Measurements from ENCODE around the gene YJU2.
"Not testable (repeated sequence)": the region's sequence is repeated elsewhere in the genome, so short reads cannot be mapped to it uniquely, and the experiment has no call there.

Gene YJU2

GRCh38 chr19:4229179-4229931 lies 17.5 kb upstream of the YJU2 start, which contains the start of gene EBI3:
Gene EBI3, plus strand, starts transcription at chr19:4229523. Its CDS starts 28 bp downstream, at chr19:4229551.
- 33% methylated on average over 19 of the region's 19 CpGs for WGBS
- H3K27ac ChIP-seq (ENCODE audit: low read depth, low read length): no peak within 1 kb of the TSS
- 0 out of 2 replicates have a peak within 1 kb of the TSS, but pooled peaks have one; percentile 3 for H3K9ac ChIP-seq (ENCODE audit: low read depth, low read length)
- H3K9me3 ChIP-seq (ENCODE audit: insufficient read depth, low read depth, low read length): no peaks in the 10 kb centered on the region
- H3K4me1 ChIP-seq (ENCODE audit: insufficient read depth, low read length): peaks cover 4% of the 10 kb centered on the region; the same call in 1 of the 2 replicates
- H3K36me3 ChIP-seq (ENCODE audit: insufficient read depth, low read length): no peaks in the 10 kb centered on the region
- H3K4me3 ChIP-seq (ENCODE audit: low read length): peak within 1 kb of the TSS; percentile 20; the same call in 1 of the 2 replicates
- peaks cover 14% of the 10 kb centered on the region for H3K27me3 ChIP-seq (ENCODE audit: insufficient read depth, low read length)

DNA sequence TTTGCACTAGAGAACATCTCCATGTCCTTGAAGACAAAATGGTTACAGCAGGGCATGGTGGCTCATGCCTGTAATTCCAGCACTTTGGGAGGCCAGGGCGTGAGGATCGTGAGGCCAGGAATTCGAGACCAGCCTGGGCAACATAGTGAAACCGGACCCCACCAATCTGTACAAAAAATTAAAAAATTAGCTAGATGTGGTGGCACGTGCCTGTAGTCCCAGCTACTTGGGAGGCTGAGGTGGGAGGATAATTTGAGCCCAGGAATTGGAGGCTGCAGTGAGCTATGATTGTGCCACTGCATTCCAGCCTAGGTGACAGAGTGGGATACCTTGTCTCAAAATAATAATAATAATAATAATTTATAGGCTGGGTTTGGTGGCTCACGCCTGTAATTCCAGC lies 16.6 kb upstream of the YJU2 start:
- H3K27ac ChIP-seq (ENCODE audit: low read depth, low read length); H3K9me3 ChIP-seq (ENCODE audit: insufficient read depth, low read depth, low read length); H3K4me3 ChIP-seq (ENCODE audit: low read length); H3K4me1 ChIP-seq (ENCODE audit: insufficient read depth, low read length); H3K9ac ChIP-seq (ENCODE audit: low read depth, low read length); H3K36me3 ChIP-seq (ENCODE audit: insufficient read depth, low read length): not testable (repeated sequence)
- WGBS: 96% methylated on average over 6 of the region's 6 CpGs
- peaks cover 14% of the 10 kb centered on the region for H3K27me3 ChIP-seq (ENCODE audit: insufficient read depth, low read length)

DNA sequence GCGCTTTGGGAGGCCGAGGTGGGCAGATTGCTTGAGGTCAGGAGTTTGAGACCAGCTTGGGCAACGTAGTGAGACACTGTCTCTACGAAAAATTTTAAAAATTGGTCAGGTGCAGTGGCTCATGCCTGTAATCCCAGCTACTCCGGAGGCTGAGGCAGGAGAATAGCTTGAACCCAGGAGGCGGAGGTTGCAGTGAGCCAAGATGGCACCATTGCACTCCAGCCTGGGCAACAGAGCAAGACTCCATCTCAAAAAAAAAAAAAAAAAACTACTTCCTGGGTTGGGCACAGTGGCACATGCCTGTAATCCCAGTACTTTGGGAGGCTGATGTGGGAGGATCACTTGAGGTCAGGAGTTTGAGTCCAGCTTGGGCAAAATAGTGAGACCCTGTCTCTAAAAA lies 15.4 kb upstream of the YJU2 start:
- H3K4me3 ChIP-seq (ENCODE audit: low read length); H3K9me3 ChIP-seq (ENCODE audit: insufficient read depth, low read depth, low read length); H3K36me3 ChIP-seq (ENCODE audit: insufficient read depth, low read length); H3K27ac ChIP-seq (ENCODE audit: low read depth, low read length); H3K9ac ChIP-seq (ENCODE audit: low read depth, low read length); H3K4me1 ChIP-seq (ENCODE audit: insufficient read depth, low read length): not testable (repeated sequence)
- 93% methylated on average over 6 of the region's 6 CpGs for WGBS
- peaks cover 14% of the 10 kb centered on the region for H3K27me3 ChIP-seq (ENCODE audit: insufficient read depth, low read length)

- not testable (repeated sequence) for H3K4me1 ChIP-seq (ENCODE audit: insufficient read depth, low read length); H3K9ac ChIP-seq (ENCODE audit: low read depth, low read length); H3K27ac ChIP-seq (ENCODE audit: low read depth, low read length); H3K36me3 ChIP-seq (ENCODE audit: insufficient read depth, low read length); H3K4me3 ChIP-seq (ENCODE audit: low read length); H3K9me3 ChIP-seq (ENCODE audit: insufficient read depth, low read depth, low read length)
- WGBS: 93% methylated on average over 5 of the region's 5 CpGs
- H3K27me3 ChIP-seq (ENCODE audit: insufficient read depth, low read length): peaks cover 14% of the 10 kb centered on the region
Measured at GRCh38 chr19:4232139-4232538, 14.7 kb upstream of the YJU2 start.

- Histone ChIP-seq H3K9me3 (ENCODE audit: insufficient read depth, low read depth, low read length) (no peaks in the 10 kb centered on the region), H3K36me3 (ENCODE audit: insufficient read depth, low read length) (no peaks in the 10 kb centered on the region), H3K27me3 (ENCODE audit: insufficient read depth, low read length) (peaks cover 12% of the 10 kb centered on the region), H3K4me1 (ENCODE audit: insufficient read depth, low read length) (peaks cover 4% of the 10 kb centered on the region; the same call in 1 of the 2 replicates), H3K27ac (ENCODE audit: low read depth, low read length) (no peak overlapping the region), H3K9ac (ENCODE audit: low read depth, low read length) (no peak overlapping the region), H3K4me3 (ENCODE audit: low read length) (no peak overlapping the region)
- 77% methylated on average over 21 of the region's 21 CpGs for WGBS
Measured at GRCh38 chr19:4232614-4233281, 14.1 kb upstream of the YJU2 start.

DNA sequence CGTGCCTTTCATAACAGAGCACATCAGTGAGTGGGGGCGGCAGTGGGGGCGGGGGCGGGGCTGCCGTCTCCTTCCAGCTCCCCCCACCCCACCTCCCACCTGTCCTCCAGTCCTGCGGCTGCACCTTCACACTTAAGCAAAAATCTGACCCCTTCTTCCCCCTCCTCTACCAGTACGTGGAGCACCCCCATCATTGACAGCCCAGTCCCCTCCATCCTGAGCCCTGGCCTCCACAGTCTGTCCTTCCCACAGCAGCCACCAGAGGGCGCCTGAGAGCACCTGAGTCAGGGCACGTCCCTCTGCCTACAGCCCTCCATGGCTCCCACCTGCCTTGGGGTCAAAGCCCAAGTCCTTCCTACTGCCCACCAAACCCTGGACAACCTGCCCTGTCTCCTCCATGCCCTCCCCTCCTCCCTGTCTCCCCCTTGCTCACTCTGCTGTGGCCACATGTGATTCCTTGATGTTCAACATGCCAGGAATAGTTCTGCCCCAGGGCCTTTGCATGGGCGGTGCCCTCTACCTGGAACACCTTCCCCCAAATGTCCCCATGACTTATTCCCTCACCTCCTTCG lies 13.5 kb upstream of the YJU2 start:
- H3K36me3 ChIP-seq (ENCODE audit: insufficient read depth, low read length): no peaks in the 10 kb centered on the region
- no peak overlapping the region for H3K4me3 ChIP-seq (ENCODE audit: low read length)
- peaks cover 4% of the 10 kb centered on the region; the same call in 1 of the 2 replicates for H3K4me1 ChIP-seq (ENCODE audit: insufficient read depth, low read length)
- WGBS: 72% methylated on average over 11 of the region's 11 CpGs
- no peak overlapping the region for H3K9ac ChIP-seq (ENCODE audit: low read depth, low read length)
- no peak overlapping the region for H3K27ac ChIP-seq (ENCODE audit: low read depth, low read length)
- H3K27me3 ChIP-seq (ENCODE audit: insufficient read depth, low read length): peaks cover 6% of the 10 kb centered on the region
- no peaks in the 10 kb centered on the region for H3K9me3 ChIP-seq (ENCODE audit: insufficient read depth, low read depth, low read length)

DNA sequence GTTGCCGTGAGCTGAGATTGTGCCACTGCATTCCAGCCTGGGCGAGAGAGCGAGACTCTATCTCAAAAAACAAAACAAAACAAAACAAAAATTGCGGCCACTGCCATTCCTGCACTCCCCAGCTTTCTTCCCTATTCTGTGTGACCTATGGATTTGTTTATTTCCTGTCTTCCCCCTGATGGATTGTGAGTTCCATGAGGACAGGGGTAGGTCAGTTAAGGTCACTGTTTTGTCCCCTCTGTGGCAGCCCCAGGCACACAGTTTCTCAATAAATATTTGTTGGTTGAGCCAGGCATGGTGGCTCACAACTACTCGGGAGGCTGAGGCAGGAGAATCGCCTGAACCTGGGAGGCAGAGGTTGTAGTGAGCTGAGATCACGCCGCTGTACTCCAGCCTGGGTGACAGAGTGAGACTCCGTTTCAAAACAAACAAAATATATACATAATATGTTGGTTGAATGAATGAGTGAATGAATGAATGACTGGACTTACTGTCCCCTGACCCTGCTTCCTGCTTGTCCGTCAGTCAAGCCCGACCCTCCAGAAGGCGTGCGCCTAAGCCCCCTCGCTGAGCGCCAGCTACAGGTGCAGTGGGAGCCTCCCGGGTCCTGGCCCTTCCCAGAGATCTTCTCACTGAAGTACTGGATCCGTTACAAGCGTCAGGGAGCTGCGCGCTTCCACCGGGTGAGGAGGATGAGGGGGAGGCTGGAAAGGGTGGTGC lies 12.6 kb upstream of the YJU2 start:
- Histone ChIP-seq H3K27me3 (ENCODE audit: insufficient read depth, low read length) (no peaks in the 10 kb centered on the region), H3K4me1 (ENCODE audit: insufficient read depth, low read length) (no peaks in the 10 kb centered on the region), H3K9ac (ENCODE audit: low read depth, low read length) (no peak overlapping the region), H3K36me3 (ENCODE audit: insufficient read depth, low read length) (no peaks in the 10 kb centered on the region), H3K4me3 (ENCODE audit: low read length) (no peak overlapping the region), H3K9me3 (ENCODE audit: insufficient read depth, low read depth, low read length) (no peaks in the 10 kb centered on the region), H3K27ac (ENCODE audit: low read depth, low read length) (no peak overlapping the region)
- 81% methylated on average over 18 of the region's 21 CpGs for WGBS

DNA sequence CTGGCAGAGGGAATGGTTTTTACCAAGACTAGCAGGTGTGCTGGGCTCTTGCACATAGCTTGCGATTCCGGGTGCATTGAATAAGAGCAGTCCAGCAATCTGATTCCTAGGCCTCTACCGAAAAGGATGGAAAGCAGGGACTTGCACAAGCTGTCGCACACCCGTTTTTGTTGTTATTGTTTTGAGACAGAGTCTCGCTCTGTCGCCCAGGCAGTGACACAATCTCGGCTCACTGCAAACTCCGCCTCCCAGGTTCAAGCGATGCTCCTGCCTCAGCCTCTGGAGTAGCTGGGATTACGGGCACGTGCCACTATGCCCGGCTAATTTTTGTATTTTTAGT lies 12.0 kb upstream of the YJU2 start:
- H3K9ac ChIP-seq (ENCODE audit: low read depth, low read length): no peak overlapping the region
- H3K27ac ChIP-seq (ENCODE audit: low read depth, low read length): no peak overlapping the region
- no peaks in the 10 kb centered on the region for H3K36me3 ChIP-seq (ENCODE audit: insufficient read depth, low read length)
- no peaks in the 10 kb centered on the region for H3K4me1 ChIP-seq (ENCODE audit: insufficient read depth, low read length)
- no peaks in the 10 kb centered on the region for H3K27me3 ChIP-seq (ENCODE audit: insufficient read depth, low read length)
- no peak overlapping the region for H3K4me3 ChIP-seq (ENCODE audit: low read length)
- no peaks in the 10 kb centered on the region for H3K9me3 ChIP-seq (ENCODE audit: insufficient read depth, low read depth, low read length)
- WGBS: 89% methylated on average over 13 of the region's 13 CpGs

GRCh38 chr19:4237510-4237909 lies 9.4 kb upstream of the YJU2 start:
- H3K4me3 ChIP-seq (ENCODE audit: low read length); H3K9me3 ChIP-seq (ENCODE audit: insufficient read depth, low read depth, low read length); H3K27ac ChIP-seq (ENCODE audit: low read depth, low read length); H3K9ac ChIP-seq (ENCODE audit: low read depth, low read length); H3K4me1 ChIP-seq (ENCODE audit: insufficient read depth, low read length); H3K36me3 ChIP-seq (ENCODE audit: insufficient read depth, low read length); H3K27me3 ChIP-seq (ENCODE audit: insufficient read depth, low read length): not testable (repeated sequence)
- 95% methylated on average over 16 of the region's 16 CpGs for WGBS

DNA sequence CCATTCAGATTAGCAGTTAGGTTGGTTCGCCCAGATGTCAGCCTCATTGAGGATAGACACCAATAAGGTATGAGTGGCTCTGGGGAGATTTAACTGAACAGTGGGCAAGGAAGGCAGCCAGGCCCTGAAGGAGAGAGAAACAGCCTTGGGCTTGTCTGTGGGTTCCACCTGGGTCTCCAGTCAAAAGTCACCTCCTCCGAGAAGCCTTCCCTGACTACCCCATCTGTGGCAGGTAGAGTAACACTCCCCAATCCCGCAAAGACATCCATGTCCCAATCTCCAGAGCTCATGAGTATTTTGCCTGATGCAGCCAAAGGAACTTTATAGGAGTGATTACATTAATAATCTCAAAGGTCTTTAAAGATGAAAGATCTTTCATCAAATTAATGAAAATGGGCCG lies 8.0 kb upstream of the YJU2 start:
- Histone ChIP-seq H3K9ac (ENCODE audit: low read depth, low read length) (no peak overlapping the region), H3K4me3 (ENCODE audit: low read length) (no peak overlapping the region), H3K9me3 (ENCODE audit: insufficient read depth, low read depth, low read length) (no peaks in the 10 kb centered on the region), H3K36me3 (ENCODE audit: insufficient read depth, low read length) (no peaks in the 10 kb centered on the region), H3K27me3 (ENCODE audit: insufficient read depth, low read length) (no peaks in the 10 kb centered on the region), H3K4me1 (ENCODE audit: insufficient read depth, low read length) (no peaks in the 10 kb centered on the region), H3K27ac (ENCODE audit: low read depth, low read length) (no peak overlapping the region)
- WGBS: 91% methylated on average over 4 of the region's 4 CpGs

DNA sequence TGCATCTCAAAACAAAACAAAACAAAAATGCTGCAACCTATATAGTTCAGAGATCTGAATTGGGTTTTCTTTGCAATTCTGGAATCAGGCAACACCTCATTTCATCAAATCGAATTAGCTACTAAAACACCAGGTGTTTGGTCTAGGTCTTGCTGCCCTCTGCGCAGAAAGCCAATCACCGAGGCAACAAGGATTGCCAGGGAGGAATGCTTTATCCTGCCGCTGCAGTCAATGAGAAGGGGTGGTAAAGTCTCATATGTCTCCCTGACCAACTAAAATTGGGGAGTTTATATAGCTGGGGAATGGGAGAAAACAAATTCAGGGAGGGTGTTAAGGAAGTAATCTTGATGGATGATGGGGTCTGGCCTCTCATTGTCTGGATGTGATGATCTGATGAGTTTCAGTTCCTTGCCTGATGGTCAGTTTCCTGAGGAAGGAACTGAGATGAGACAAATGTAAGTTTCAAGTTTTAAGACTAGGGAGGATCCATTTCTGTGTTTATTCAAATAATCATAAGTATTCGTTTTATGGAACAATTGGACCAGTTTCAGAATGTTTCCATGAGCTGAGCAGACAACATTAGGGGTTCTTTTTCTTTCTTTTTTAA lies 5.0 kb upstream of the YJU2 start:
- no peaks in the 10 kb centered on the region for H3K9me3 ChIP-seq (ENCODE audit: insufficient read depth, low read depth, low read length)
- no peaks in the 10 kb centered on the region for H3K4me1 ChIP-seq (ENCODE audit: insufficient read depth, low read length)
- H3K27ac ChIP-seq (ENCODE audit: low read depth, low read length): no peak overlapping the region
- H3K27me3 ChIP-seq (ENCODE audit: insufficient read depth, low read length): no peaks in the 10 kb centered on the region
- 82% methylated on average over 5 of the region's 5 CpGs for WGBS
- H3K9ac ChIP-seq (ENCODE audit: low read depth, low read length): no peak overlapping the region
- no peaks in the 10 kb centered on the region for H3K36me3 ChIP-seq (ENCODE audit: insufficient read depth, low read length)
- no peak overlapping the region for H3K4me3 ChIP-seq (ENCODE audit: low read length)
